GM21619 (cell line): Measurements from ENCODE around the gene ELFN1.
"Not testable (repeated sequence)": the region's sequence is repeated elsewhere in the genome, so short reads cannot be mapped to it uniquely, and the experiment has no call there.

Experiments used
- ATAC-seq: cut with Tn5 transposase; IDR thresholded peaks from one replicate; pipeline ENCODE4 v1.9.1; 2021; ENCODE audit not compliant: unreplicated experiment

Gene ELFN1

GRCh38 chr7:1752771-1753563 lies 82.9 kb downstream of the ELFN1 start:
- ATAC-seq = no peak

GRCh38 chr7:1753564-1753867 lies 83.4 kb downstream of the ELFN1 start:
- ATAC-seq = no peak

- no peak for ATAC-seq
Measured at GRCh38 chr7:1754345-1754908, 84.3 kb downstream of the ELFN1 start.

GRCh38 chr7:1755783-1756625 lies 85.9 kb downstream of the ELFN1 start:
- ATAC-seq = no peak

GRCh38 chr7:1757601-1758000 lies 87.5 kb downstream of the ELFN1 start:
- ATAC-seq = no peak

GRCh38 chr7:1758028-1758858 lies 88.2 kb downstream of the ELFN1 start:
- no peak for ATAC-seq

- no peak for ATAC-seq
Measured at GRCh38 chr7:1758859-1759521, 88.9 kb downstream of the ELFN1 start.

GRCh38 chr7:1761097-1761496 lies 91.0 kb downstream of the ELFN1 start:
- ATAC-seq = no peak

GRCh38 chr7:1761774-1762173 lies 91.7 kb downstream of the ELFN1 start:
- no peak for ATAC-seq

- no peak for ATAC-seq
Measured at GRCh38 chr7:1762238-1762945, 92.3 kb downstream of the ELFN1 start.

GRCh38 chr7:1763033-1763432 lies 93.0 kb downstream of the ELFN1 start:
- ATAC-seq = no peak

GRCh38 chr7:1763911-1764310 lies 93.8 kb downstream of the ELFN1 start:
- not testable (repeated sequence) for ATAC-seq

GRCh38 chr7:1765336-1765735 lies 95.3 kb downstream of the ELFN1 start:
- no peak for ATAC-seq

- ATAC-seq = no peak
Measured at GRCh38 chr7:1767524-1767923, 97.4 kb downstream of the ELFN1 start.

GRCh38 chr7:1768832-1769231 lies 98.8 kb downstream of the ELFN1 start:
- ATAC-seq = no peak

GRCh38 chr7:1769286-1770200 lies 99.5 kb downstream of the ELFN1 start:
- ATAC-seq = no peak

GRCh38 chr7:1770331-1770730 lies 100.3 kb downstream of the ELFN1 start:
- no peak for ATAC-seq

GRCh38 chr7:1775389-1775788 lies 105.3 kb downstream of the ELFN1 start:
- no peak for ATAC-seq

- ATAC-seq = no peak
Measured at GRCh38 chr7:1777122-1777521, 107.0 kb downstream of the ELFN1 start.
